GM23248 (cell line): Measurements from ENCODE around the gene ZNF580. TPM values are rescaled to one million over a fixed set of nuclear protein-coding genes. Genes with fewer than 3 reads are reported as not detected.

Experiments
- DNase-seq: peaks from one replicate; pipeline ENCODE4 v3.0.0-alpha.2; 2015
- H2AFZ ChIP-seq: fragments of 200-600 bp; sonication (generic); 2 replicates; pipeline ENCODE4 v1.6.1; 2016; ENCODE audit warnings: antibody characterized with exemption
- H3F3A ChIP-seq: fragments of 200-600 bp; sonication (generic); 2 replicates; pipeline ENCODE4 v1.6.1; 2016; ENCODE audit warnings: mild to moderate bottlenecking, antibody characterized with exemption, mixed run types; ENCODE audit not compliant: insufficient read depth
- H3K27ac ChIP-seq: fragments of 200-600 bp; sonication (generic); 2 replicates; pipeline ENCODE4 v1.5.1; 2016; ENCODE audit warnings: mild to moderate bottlenecking
- H3K27me3 ChIP-seq: fragments of 200-600 bp; sonication (generic); replicated peaks from 2 replicates; pipeline ENCODE4 v1.6.1; 2016; ENCODE audit warnings: mild to moderate bottlenecking; ENCODE audit not compliant: insufficient read depth
- H3K36me3 ChIP-seq: fragments of 200-600 bp; sonication (generic); 2 replicates; pipeline ENCODE4 v1.6.1; 2016; ENCODE audit warnings: low read depth, mild to moderate bottlenecking
- H3K4me1 ChIP-seq: fragments of 200-600 bp; sonication (generic); 2 replicates; pipeline ENCODE4 v1.6.1; 2016; ENCODE audit warnings: mild to moderate bottlenecking; ENCODE audit not compliant: insufficient read depth
- H3K4me2 ChIP-seq: fragments of 200-600 bp; sonication (generic); one replicate; pipeline ENCODE4 v1.6.1; 2016; ENCODE audit warnings: mild to moderate bottlenecking; ENCODE audit not compliant: unreplicated experiment
- H3K4me3 ChIP-seq: fragments of 200-600 bp; sonication (generic); 2 replicates; pipeline ENCODE4 v1.5.1; 2016; ENCODE audit warnings: mild to moderate bottlenecking
- H3K79me2 ChIP-seq: fragments of 200-600 bp; sonication (generic); 2 replicates; pipeline ENCODE4 v1.6.1; 2016; ENCODE audit warnings: mild to moderate bottlenecking; ENCODE audit not compliant: insufficient read depth
- H3K9ac ChIP-seq: fragments of 200-600 bp; sonication (generic); 2 replicates; pipeline ENCODE4 v1.6.1; 2016; ENCODE audit warnings: mild to moderate bottlenecking
- H3K9me2 ChIP-seq: fragments of 200-600 bp; sonication (generic); 2 replicates; pipeline ENCODE4 v1.6.1; 2016; ENCODE audit warnings: mixed run types, mild to moderate bottlenecking, moderate library complexity; ENCODE audit not compliant: insufficient read depth
- H3K9me3 ChIP-seq: fragments of 200-600 bp; sonication (generic); one replicate; pipeline ENCODE4 v1.6.1; 2017; ENCODE audit warnings: low read depth
- H4K20me1 ChIP-seq: fragments of 200-600 bp; sonication (generic); 2 replicates; pipeline ENCODE4 v1.6.0; 2016; ENCODE audit not compliant: insufficient read depth
- EZH2 ChIP-seq: fragments of 200-600 bp; sonication (generic); IDR thresholded peaks from 2 replicates; pipeline ENCODE4 v1.6.1; 2018; ENCODE audit warnings: antibody characterized with exemption, mild to moderate bottlenecking; ENCODE audit not compliant: insufficient read depth, poor library complexity, severe bottlenecking
- EZH2phosphoT487 ChIP-seq: fragments of 200-600 bp; sonication (generic); IDR thresholded peaks from 2 replicates; pipeline ENCODE4 v1.6.1; 2018; ENCODE audit warnings: antibody characterized with exemption, moderate library complexity, mild to moderate bottlenecking, low read depth; ENCODE audit not compliant: insufficient read depth
- WGBS, 2 experiments: methylation state at CpG; one replicate each; pipeline ENCODE4 v1.1.6; 2015 to 2017; ENCODE audit warnings: low lambda C conversion rate in 2 of 2, low coverage in 1 of 2; ENCODE audit errors: missing lambda C conversion rate in 2 of 2; 5-methylcytosine and 5-hydroxymethylcytosine counted together
- in situ Hi-C: fragments of 300-500 bp; cut with MboI; formaldehyde crosslinking; loops from 2 replicates; pipeline ENCODE4 v1.15.0; 2020
- polyA plus RNA-seq: library from polyadenylated mRNA; unstranded; fragments of >200 nt; fragmentation: Nextera tagmentation; extraction: Ambion mirVana; gene quantifications from 2 replicates; pipeline ENCODE4 v1.2.1, GENCODE V29; 2016
- total RNA-seq: library from RNA; depleted of rRNA; stranded (reverse); fragments of >200 nt; shearing (Covaris generic); gene quantifications from 2 replicates; pipeline ENCODE4 v1.2.3, GENCODE V29; 2014

ZNF580 gene
- total and polyA plus RNA-seq, 2 experiments from 2014 or later, result 11.7 to 44.0 TPM

- H3K9ac ChIP-seq, result peak overlapping the region; percentile 91
- no peak for TF ChIP-seq EZH2
- TF ChIP-seq EZH2phosphoT487, result no peak
- H3K4me1 ChIP-seq, result 0 out of 2 replicates have a peak, but pooled peaks cover 4% of the 10 kb centered on the region
- no peaks in the 10 kb centered on the region for H4K20me1 ChIP-seq
- no peaks in the 10 kb centered on the region for H3K36me3 ChIP-seq
- H2AFZ ChIP-seq, result peak overlapping the region; percentile 89
- no peaks in the 10 kb centered on the region for H3K9me2 ChIP-seq
- H3K27me3 ChIP-seq, result no peaks in the 10 kb centered on the region
- H3F3A ChIP-seq, result peaks cover 11% of the 10 kb centered on the region; the same call in 1 of the 2 replicates
- H3K4me3 ChIP-seq, result peak overlapping the region; percentile 86
- WGBS, 2 experiments, result 7 to 26% methylated on average over 6 to 26 of the region's 26 CpGs
- peaks cover 15% of the 10 kb centered on the region for H3K79me2 ChIP-seq
- H3K27ac ChIP-seq, result peak overlapping the region; percentile 84
- DNase-seq, result peak; percentile 95
- peak overlapping the region; percentile 45 for H3K4me2 ChIP-seq
- H3K9me3 ChIP-seq, result no peaks in the 10 kb centered on the region
- in situ Hi-C loops, result no loop called here
These were observed 41.9 kb upstream of the ZNF580 start for GRCh38 chr19:55598719-55599467.

GRCh38 chr19:55599468-55599841, 41.3 kb upstream of the ZNF580 start, which contains the start of gene FIZ1:
Gene FIZ1, minus strand, starts transcription at chr19:55599517. Its CDS starts 1,652 bp downstream, at chr19:55597865.
- no peak for TF ChIP-seq EZH2
- TF ChIP-seq EZH2phosphoT487, result no peak
- in situ Hi-C loops, result no loop called here
- 1 to 2% methylated on average over 12 to 23 of the region's 23 CpGs for WGBS, 2 experiments

GRCh38 chr19:55599842-55600661, 40.8 kb upstream of the ZNF580 start, which contains the start of gene ZNF524:
Gene ZNF524, plus strand, starts transcription at chr19:55600288. Its CDS starts 1,825 bp downstream, at chr19:55602113.
- 1 to 2% methylated on average over 20 to 76 of the region's 97 CpGs for WGBS, 2 experiments
- Histone ChIP-seq H3K27me3 (no peaks in the 10 kb centered on the region), H3F3A (peaks cover 21% of the 10 kb centered on the region), H2AFZ (peak within 1 kb of the TSS; percentile 89), H3K9me3 (no peaks in the 10 kb centered on the region), H3K4me2 (peak within 1 kb of the TSS; percentile 79), H3K36me3 (no peaks in the 10 kb centered on the region), H3K27ac (peak within 1 kb of the TSS; percentile 84), H3K79me2 (peaks cover 15% of the 10 kb centered on the region), H3K9ac (peak within 1 kb of the TSS; percentile 91), H3K9me2 (no peaks in the 10 kb centered on the region), H3K4me1 (peaks cover 10% of the 10 kb centered on the region), H4K20me1 (no peaks in the 10 kb centered on the region), H3K4me3 (peak within 1 kb of the TSS; percentile 86)
- TF ChIP-seq EZH2, result no peak
- TF ChIP-seq EZH2phosphoT487, result no peak
- DNase-seq, result peak; percentile 91
- in situ Hi-C loops, result no loop called here

More at GRCh38 chr19:55599468-55599841, 41.3 kb upstream of the ZNF580 start, which contains the start of gene FIZ1:
- peak within 1 kb of the TSS; percentile 79 for H3K4me2 ChIP-seq
- no peaks in the 10 kb centered on the region for H4K20me1 ChIP-seq
- peaks cover 6% of the 10 kb centered on the region; the same call in 1 of the 2 replicates for H3K4me1 ChIP-seq
- H3K9me3 ChIP-seq, result no peaks in the 10 kb centered on the region
- no peaks in the 10 kb centered on the region for H3K36me3 ChIP-seq
- peaks cover 16% of the 10 kb centered on the region for H3F3A ChIP-seq
- no peaks in the 10 kb centered on the region for H3K27me3 ChIP-seq
- peak within 1 kb of the TSS; percentile 84 for H3K27ac ChIP-seq
- H3K4me3 ChIP-seq, result peak within 1 kb of the TSS; percentile 86
- DNase-seq, result peak; percentile 99
- H3K9ac ChIP-seq, result peak within 1 kb of the TSS; percentile 91
- H3K79me2 ChIP-seq, result peaks cover 15% of the 10 kb centered on the region
- H3K9me2 ChIP-seq, result no peaks in the 10 kb centered on the region
- H2AFZ ChIP-seq, result peak within 1 kb of the TSS; percentile 89

- in situ Hi-C loops, result no loop called here
- peak overlapping the region; percentile 91 for H3K9ac ChIP-seq
- peaks cover 21% of the 10 kb centered on the region for H3F3A ChIP-seq
- H3K4me1 ChIP-seq, result peaks cover 10% of the 10 kb centered on the region
- H3K4me3 ChIP-seq, result peak overlapping the region; percentile 86
- H3K9me3 ChIP-seq, result no peaks in the 10 kb centered on the region
- H3K36me3 ChIP-seq, result no peaks in the 10 kb centered on the region
- H3K27me3 ChIP-seq, result no peaks in the 10 kb centered on the region
- DNase-seq, result no peak
- 0 out of 2 replicates have a peak overlapping the region, but pooled peaks have one; percentile 84 for H3K27ac ChIP-seq
- TF ChIP-seq EZH2phosphoT487 (no peak), EZH2 (no peak)
- no peaks in the 10 kb centered on the region for H4K20me1 ChIP-seq
- WGBS, 2 experiments, result 7 to 8% methylated on average over 13 to 15 of the region's 15 CpGs
- no peaks in the 10 kb centered on the region for H3K9me2 ChIP-seq
- peak overlapping the region; percentile 79 for H3K4me2 ChIP-seq
- H2AFZ ChIP-seq, result peak overlapping the region; percentile 70
- H3K79me2 ChIP-seq, result peaks cover 15% of the 10 kb centered on the region
These were observed 40.2 kb upstream of the ZNF580 start for GRCh38 chr19:55600662-55601028.
